Stomach (tissue), 4 donors: ENCODE measurements around the gene ANKS1B.

Source experiments
- CTCF ChIP-seq, 7 experiments: fragments of 450-650 bp in 4 of 7; fragments of 200-600 bp in 3 of 7; sonication (generic) in 3 of 7; IDR thresholded peaks; one replicate each; pipeline ENCODE4 v1.5.1; 2016 to 2019; ENCODE audit warnings: antibody characterized with exemption in 7 of 7, control low read depth in 2 of 7, mild to moderate bottlenecking in 1 of 7
- EP300 ChIP-seq: sonication (generic); formaldehyde crosslinking; IDR thresholded peaks from one replicate; pipeline ENCODE4 v1.6.1; 2017; ENCODE audit warnings: antibody characterized with exemption
- POLR2A ChIP-seq, 4 donors: fragments of 450-650 bp; IDR thresholded peaks; one replicate each; pipeline ENCODE4 v1.6.1; 2016; ENCODE audit warnings: antibody characterized with exemption in 4 of 4, control low read depth in 2 of 4, mild to moderate bottlenecking in 1 of 4, moderate library complexity in 1 of 4
- POLR2AphosphoS5 ChIP-seq, 3 donors: sonication (generic); formaldehyde crosslinking; IDR thresholded peaks; one replicate each; pipeline ENCODE4 v1.6.1; 2016; ENCODE audit warnings: antibody characterized with exemption in 3 of 3

- TF ChIP-seq CTCF (IDR thresholded peaks at IDR 0.05), result no peak
- no peak for TF ChIP-seq EP300
- TF ChIP-seq POLR2A (IDR thresholded peaks at IDR 0.05), result no peak
- no peak for TF ChIP-seq POLR2AphosphoS5 (IDR thresholded peaks at IDR 0.05)
These were observed 862.2 kb downstream of the ANKS1B start for GRCh38 chr12:99122496-99122895.
